HEK293 (cell line): ENCODE results near the gene BRF1.

Experiments
- CTCF ChIA-PET: fragments of 350-600 bp; formaldehyde crosslinking; extraction: SDS; loops from one replicate; lab custom pipeline; 2021; ENCODE audit warnings: antibody characterized with exemption; lab: Yijun Ruan, JAX
- POLR2A ChIA-PET: fragments of 300-600 bp; formaldehyde crosslinking; extraction: SDS; loops from one replicate; lab custom pipeline; 2020; ENCODE audit warnings: antibody characterized with exemption, inconsistent platforms; lab: Yijun Ruan, JAX
- H3K27ac ChIP-seq: fragments of 200-500 bp; sonication (Bioruptor generic); 2 replicates; pipeline ENCODE4 v1.5.1; 2014; ENCODE audit warnings: low read depth, low read length, control low read depth, inconsistent platforms; ENCODE audit errors: extremely low read depth
- H3K36me3 ChIP-seq, 2 experiments: fragments of 200-500 bp in 1 of 2; sonication (Bioruptor generic) in 1 of 2; 1 replicate in 1 of 2; 2 replicates in 1 of 2; pipeline ENCODE4 v1.5.1; 2014 to 2017; ENCODE audit warnings: inconsistent platforms in 2 of 2, low read length in 2 of 2; ENCODE audit not compliant: control insufficient read depth in 2 of 2, insufficient read depth in 1 of 2
- H3K4me1 ChIP-seq: fragments of 200-500 bp; sonication (Bioruptor generic); 2 replicates; pipeline ENCODE4 v1.5.1; 2014; ENCODE audit warnings: mild to moderate bottlenecking, low read length, inconsistent platforms; ENCODE audit not compliant: control insufficient read depth, insufficient read depth
- H3K4me3 ChIP-seq: 2 replicates; pipeline ENCODE4 v1.5.1; 2011; ENCODE audit warnings: low read depth, mild to moderate bottlenecking, control low read depth, low read length, moderate library complexity
- H3K9me3 ChIP-seq: fragments of 200-500 bp; sonication (Bioruptor generic); 2 replicates; pipeline ENCODE4 v1.5.1; 2014; ENCODE audit warnings: low read depth, low read length, inconsistent platforms; ENCODE audit not compliant: control insufficient read depth, insufficient read depth
- EGR2 ChIP-seq: fragments of 450-650 bp; formaldehyde crosslinking; IDR thresholded peaks from 2 replicates; pipeline ENCODE4 v1.5.1; 2016; ENCODE audit warnings: low read depth, missing biosample characterization, missing genetic modification characterization
- HIC1 ChIP-seq: fragments of 450-650 bp; formaldehyde crosslinking; IDR thresholded peaks from 2 replicates; pipeline ENCODE4 v1.5.1; 2016; ENCODE audit warnings: missing biosample characterization, missing genetic modification characterization
- INSM2 ChIP-seq: fragments of 450-650 bp; formaldehyde crosslinking; IDR thresholded peaks from 2 replicates; pipeline ENCODE4 v1.5.1; 2016; ENCODE audit warnings: missing biosample characterization, missing genetic modification characterization
- KLF8 ChIP-seq: fragments of 450-650 bp; formaldehyde crosslinking; IDR thresholded peaks from 2 replicates; pipeline ENCODE4 v1.5.1; 2016; ENCODE audit warnings: missing biosample characterization, missing genetic modification characterization
- OVOL3 ChIP-seq: fragments of 450-650 bp; formaldehyde crosslinking; IDR thresholded peaks from 2 replicates; pipeline ENCODE4 v1.5.1; 2016; ENCODE audit warnings: missing biosample characterization, missing genetic modification characterization
- PRDM10 ChIP-seq: fragments of 450-650 bp; formaldehyde crosslinking; IDR thresholded peaks from 2 replicates; pipeline ENCODE4 v1.5.1; 2016; ENCODE audit warnings: missing biosample characterization, missing genetic modification characterization
- ZBTB7A ChIP-seq: fragments of 450-650 bp; formaldehyde crosslinking; IDR thresholded peaks from 2 replicates; pipeline ENCODE4 v1.5.1; 2016; ENCODE audit warnings: low read depth, missing biosample characterization, missing genetic modification characterization
- ZFHX2 ChIP-seq: fragments of 450-650 bp; formaldehyde crosslinking; conservative IDR thresholded peaks from 2 replicates; pipeline ENCODE4 v1.5.1; 2016; ENCODE audit warnings: missing biosample characterization, missing genetic modification characterization
- ZNF157 ChIP-seq: fragments of 450-650 bp; formaldehyde crosslinking; IDR thresholded peaks from 2 replicates; pipeline ENCODE4 v1.5.1; 2016; ENCODE audit warnings: missing biosample characterization, missing genetic modification characterization
- ZNF433 ChIP-seq: fragments of 450-650 bp; formaldehyde crosslinking; IDR thresholded peaks from 2 replicates; pipeline ENCODE4 v1.5.1; 2016; ENCODE audit warnings: missing biosample characterization, missing genetic modification characterization, low read depth
- ZNF518A ChIP-seq: fragments of 450-650 bp; formaldehyde crosslinking; conservative IDR thresholded peaks from 2 replicates; pipeline ENCODE4 v1.5.1; 2016; ENCODE audit warnings: low read depth, missing biosample characterization, missing genetic modification characterization
- ZNF621 ChIP-seq: fragments of 450-650 bp; formaldehyde crosslinking; IDR thresholded peaks from 2 replicates; pipeline ENCODE4 v1.5.1; 2017; ENCODE audit warnings: missing biosample characterization, missing genetic modification characterization
- ZNF623 ChIP-seq: fragments of 450-650 bp; formaldehyde crosslinking; IDR thresholded peaks from 2 replicates; pipeline ENCODE4 v1.5.1; 2016; ENCODE audit warnings: missing biosample characterization, missing genetic modification characterization
- TF ChIP-seq, protein P1 (sequence below): fragments of 450-650 bp; formaldehyde crosslinking; IDR thresholded peaks from 2 replicates; pipeline ENCODE4 v1.5.1; 2016; ENCODE audit warnings: missing biosample characterization, missing genetic modification characterization

BRF1 gene

DNA sequence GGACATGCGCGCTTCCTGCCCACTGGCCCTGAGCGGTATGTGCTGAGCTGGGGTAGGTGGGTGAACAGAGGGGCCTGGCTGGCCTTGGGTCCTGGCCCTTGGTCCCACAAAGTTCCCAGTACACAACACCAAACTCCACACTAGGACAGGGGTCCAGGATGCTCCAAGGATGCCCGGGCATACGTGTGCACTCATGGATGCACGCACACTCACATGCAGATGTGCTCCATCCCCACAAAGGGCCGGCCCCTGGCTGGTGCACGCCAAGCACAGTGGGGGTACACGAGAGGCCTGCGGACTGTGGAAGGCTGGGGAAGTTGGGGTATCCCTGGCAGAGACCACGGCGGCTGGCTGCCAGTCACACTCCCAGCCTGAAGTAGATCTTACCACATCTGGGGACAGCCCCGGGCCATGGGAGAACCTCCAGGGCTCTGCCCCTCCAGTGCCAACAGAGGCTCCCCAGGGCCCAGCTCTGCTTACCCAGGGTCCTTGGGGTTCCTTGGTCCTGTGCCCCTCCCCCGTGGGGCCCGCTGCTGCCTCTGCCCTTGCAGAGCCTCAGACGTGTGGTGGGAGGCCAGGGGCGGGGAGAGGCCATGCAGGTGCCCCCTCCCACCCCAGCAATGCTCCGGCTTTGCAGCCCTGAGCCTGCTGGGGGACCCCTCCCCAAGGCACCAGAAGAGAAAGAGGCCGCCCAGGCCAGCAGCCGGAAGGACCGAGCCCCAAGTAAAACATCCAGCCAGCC, 95.7 kb downstream of the BRF1 start (continued):
- TF ChIP-seq ZNF433 (tag by site-specific recombination), result no peak
- no peak for TF ChIP-seq ZNF621
- no peak for TF ChIP-seq ZNF518A

DNA sequence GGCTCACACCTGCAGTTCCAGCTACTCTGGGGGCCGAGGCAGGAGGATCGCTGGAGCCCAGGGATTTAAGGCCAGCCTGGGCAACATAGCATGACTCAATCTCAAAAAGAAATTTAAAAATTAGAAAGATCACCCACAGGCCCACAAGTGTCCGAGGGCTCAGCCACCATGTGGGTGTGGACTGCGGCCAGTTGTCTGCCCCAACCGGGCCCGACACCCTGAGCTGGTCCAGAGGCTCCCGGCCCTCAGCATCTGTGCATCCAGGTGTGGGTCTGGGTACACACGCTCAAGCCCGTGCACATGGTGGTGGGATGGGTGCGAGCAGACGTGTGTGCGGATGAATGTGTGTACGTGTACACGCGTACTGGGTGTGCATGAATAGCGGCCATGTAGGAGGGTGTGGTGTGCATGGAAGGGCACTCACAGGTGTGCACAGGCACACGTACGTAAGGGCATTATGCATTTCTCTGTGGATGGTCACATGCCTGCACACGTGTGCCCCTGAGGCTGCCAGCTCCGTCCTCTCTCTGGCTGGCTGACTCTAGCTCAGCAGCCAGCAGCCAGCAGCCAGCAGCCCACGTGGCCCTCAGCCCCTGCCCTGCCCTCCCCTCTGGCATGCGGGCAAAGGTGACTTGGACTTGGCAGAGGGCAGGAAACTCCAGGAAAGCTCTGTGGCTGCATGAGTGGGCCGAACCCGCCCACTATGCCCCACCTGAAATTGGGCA, 96.4 kb downstream of the BRF1 start:
- H3K27ac ChIP-seq, result no peak overlapping the region
- H3K4me3 ChIP-seq, result no peak overlapping the region
- CTCF ChIA-PET, result interaction anchor here (0.7 to 4.0 kb wide), 6 partner anchors 9 to 147 kb away, joined by 3 to 23 read pairs (median 5); no protein-coding TSS in a partner anchor
- POLR2A ChIA-PET, result no interaction called here
- no peaks in the 10 kb centered on the region for H3K4me1 ChIP-seq
- H3K36me3 ChIP-seq, result no peaks in the 10 kb centered on the region
- H3K9me3 ChIP-seq, result no peaks in the 10 kb centered on the region
- TF ChIP-seq KLF8 (tag by site-specific recombination) (peak; percentile 12; the same call in 1 of the 2 replicates), ZNF623 (tag by site-specific recombination) (no peak), OVOL3 (tag by site-specific recombination) (no peak), HIC1 (tag by site-specific recombination) (peak; percentile 54), ZBTB7A (tag by site-specific recombination) (0 out of 2 replicates have a peak, but pooled peaks have one; percentile 52), PRDM10 (tag by site-specific recombination) (no peak), ZFHX2 (peak; percentile 71; the same call in 1 of the 2 replicates), INSM2 (no peak), EGR2 (tag by site-specific recombination) (peak; percentile 62; the same call in 1 of the 2 replicates), ZNF157 (peak; percentile 52; the same call in 1 of the 2 replicates)
- TF ChIP-seq, protein P1, sequence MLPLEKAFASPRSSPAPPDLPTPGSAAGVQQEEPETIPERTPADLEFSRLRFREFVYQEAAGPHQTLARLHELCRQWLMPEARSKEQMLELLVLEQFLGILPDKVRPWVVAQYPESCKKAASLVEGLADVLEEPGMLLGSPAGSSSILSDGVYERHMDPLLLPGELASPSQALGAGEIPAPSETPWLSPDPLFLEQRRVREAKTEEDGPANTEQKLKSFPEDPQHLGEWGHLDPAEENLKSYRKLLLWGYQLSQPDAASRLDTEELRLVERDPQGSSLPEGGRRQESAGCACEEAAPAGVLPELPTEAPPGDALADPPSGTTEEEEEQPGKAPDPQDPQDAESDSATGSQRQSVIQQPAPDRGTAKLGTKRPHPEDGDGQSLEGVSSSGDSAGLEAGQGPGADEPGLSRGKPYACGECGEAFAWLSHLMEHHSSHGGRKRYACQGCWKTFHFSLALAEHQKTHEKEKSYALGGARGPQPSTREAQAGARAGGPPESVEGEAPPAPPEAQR (tag by site-specific recombination), result no peak
